CD4-positive, alpha-beta T cell treated with Interleukin-10 for 1 hour (primary cell): ENCODE data around the gene TMEM100.

Source experiments
- DNase-seq: peaks from one replicate; pipeline ENCODE4 v3.0.0-alpha.2; 2020

Gene TMEM100, protein sequence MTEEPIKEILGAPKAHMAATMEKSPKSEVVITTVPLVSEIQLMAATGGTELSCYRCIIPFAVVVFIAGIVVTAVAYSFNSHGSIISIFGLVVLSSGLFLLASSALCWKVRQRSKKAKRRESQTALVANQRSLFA

GRCh38 chr17:55722742-55723487, at the start of gene TMEM100:
Gene TMEM100 (minus strand): TSS chr17:55722864. CDS start chr17:55721070, 1,794 bp downstream.
- DNase-seq = no peak

DNA sequence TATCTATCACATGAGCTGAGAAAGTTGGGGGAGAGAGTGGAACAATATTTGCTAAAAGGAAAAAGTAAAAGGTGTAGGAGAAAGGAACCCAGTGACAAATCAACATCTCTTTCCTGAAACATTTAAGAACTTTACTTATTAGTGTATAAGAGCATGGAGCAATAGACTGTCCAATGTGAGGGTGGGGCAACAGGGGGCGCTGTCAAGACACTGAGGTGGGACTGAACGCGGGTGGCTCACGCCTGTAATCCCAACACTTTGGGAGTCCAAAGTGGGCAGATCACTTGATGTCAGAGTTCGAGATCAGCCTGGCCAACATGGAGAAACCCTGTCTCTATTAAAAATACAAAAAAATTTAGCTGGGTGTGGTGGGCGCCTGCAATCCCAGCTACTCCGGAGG, 49.4 kb upstream of the TMEM100 start:
- DNase-seq = no peak

DNA sequence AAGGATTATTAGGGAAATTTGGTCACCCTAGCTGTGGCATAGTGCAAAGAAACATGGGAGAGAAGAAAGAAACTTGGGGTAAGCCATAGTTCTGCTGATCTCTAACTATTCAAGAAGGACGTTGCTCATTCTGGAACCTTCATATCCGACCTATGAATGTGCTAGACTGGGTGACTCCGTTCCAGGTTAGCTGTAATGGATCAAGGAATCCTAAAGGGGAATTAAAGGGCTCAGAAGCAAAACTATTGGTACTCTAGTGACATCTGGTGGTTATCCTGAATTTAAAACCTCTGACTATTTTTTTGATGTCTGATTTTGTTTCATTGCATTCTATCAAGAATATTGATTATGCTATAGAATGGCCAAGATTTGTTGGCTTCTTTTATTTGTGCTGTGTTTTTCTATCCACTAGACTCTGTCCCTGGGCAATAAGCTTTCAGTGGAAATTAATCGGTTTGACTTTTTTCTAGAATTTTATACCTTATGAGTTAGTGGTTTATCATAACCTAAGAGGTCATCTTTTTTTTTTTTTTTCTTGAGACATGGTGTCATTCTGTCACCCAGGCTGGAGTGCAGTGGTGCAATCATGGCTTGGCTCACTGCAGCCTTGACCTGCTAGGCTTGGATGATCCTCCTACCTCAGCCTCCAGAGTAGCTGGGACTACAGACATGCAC, 47.7 kb upstream of the TMEM100 start:
- peak; percentile 9 for DNase-seq

DNA sequence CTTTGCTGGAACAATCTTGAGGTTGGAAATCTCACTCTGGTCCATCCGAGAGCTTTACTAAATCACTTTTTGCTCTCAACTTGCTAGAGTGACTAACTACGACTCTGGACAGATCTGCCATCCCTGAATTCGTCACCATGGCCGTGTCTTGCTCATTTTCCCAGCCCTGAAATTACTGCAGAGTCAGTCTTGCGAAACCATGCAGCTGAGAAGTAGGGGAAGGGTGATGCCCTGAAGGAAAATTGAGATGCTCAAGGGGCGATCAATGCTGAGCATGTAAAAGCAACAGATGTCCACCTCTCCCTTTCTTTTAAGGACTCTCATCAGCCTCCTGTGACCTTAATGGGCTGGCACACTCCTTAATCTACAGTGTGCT, 46.9 kb upstream of the TMEM100 start:
- DNase-seq = no peak

DNA sequence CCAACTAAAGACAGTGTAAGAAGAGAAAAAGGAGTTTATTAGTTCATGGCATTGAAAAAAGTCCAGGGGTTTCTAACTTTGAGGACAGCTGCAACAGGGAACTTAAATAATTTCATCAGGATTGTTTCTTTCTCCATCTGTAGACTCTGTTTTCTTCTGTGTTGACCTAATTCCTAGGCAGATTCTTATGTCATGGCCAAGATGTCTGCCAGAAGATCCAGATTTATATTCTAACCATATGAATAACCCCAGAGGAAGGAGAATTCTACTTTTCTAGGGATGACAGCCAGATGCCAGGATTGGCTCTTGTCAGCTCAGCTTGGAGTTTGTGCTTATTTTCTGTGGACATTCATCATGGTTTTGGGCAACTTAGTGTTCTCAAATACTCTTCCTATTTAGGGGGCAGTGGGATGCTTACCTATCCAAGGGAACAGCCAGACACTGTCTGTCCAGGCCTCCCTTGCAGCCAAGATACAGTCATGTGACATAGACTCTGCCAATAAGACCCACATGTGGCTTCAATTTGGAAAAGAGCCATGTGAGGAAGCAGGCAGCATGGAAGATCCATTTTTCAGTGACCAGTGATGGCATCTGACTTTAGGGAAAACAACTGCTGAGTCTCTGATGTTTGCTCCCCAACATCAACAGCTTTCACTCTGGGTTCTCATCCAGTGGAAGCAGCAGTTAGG, 46.4 kb upstream of the TMEM100 start:
- no peak for DNase-seq

- DNase-seq = no peak
Measured at GRCh38 chr17:55765472-55765871, 42.8 kb upstream of the TMEM100 start.

GRCh38 chr17:55764610-55765009, 41.9 kb upstream of the TMEM100 start:
- no peak for DNase-seq

DNA sequence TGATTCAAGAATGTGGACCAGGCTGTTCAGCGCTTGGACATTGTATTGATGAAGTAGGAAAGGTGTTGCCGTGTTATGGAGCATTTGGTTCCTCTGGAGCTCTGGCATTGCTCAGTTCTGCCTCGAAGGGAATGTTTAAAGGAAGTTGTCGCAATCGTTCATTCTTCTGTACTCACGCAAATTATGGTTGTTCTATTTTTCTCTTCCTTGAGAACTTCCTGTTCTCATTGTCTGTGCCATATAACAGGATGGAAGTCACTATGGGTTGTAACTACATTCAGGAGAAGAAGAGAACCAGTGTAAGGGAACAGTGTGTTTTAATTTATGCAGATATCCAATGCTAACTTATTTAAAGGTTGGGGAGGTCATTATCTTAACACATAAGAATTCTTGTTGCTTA, 41.2 kb upstream of the TMEM100 start:
- no peak for DNase-seq

DNA sequence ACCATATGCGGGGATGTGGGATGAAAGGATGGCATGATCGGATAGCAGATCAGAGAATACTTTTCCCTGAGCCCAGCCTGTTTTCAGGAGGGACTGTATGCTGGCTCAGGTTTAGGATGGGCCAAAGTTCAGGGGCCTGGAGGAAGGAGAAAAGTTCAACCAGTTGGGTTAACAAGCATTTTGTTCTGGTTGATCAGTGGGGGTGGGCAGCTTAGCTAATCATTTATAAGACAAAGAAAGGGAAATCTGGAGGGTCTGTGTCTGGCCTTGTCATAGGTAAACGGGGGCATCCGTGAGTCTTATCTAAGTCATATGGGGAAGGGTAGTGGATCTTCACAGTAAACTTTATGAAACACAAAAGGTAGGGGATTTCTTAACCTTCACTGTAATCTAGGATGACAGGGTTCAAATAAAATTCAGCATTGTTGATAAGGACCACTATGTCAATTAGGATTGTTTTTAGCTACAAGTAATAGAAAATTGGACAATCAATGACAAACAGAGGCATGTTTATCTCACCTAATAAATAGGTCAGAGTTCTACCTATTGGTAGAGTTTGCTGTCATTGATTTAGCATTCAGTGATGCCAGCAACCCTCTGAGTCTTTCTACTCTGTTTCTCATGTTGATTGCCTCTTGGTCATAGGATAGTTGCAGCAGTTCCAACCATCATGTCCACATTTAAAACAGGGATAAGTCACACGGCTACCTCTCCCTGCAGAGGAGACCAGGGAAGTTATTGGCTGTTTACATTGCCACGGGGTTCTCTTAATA, 39.6 kb upstream of the TMEM100 start:
- no peak for DNase-seq

- no peak for DNase-seq
Measured at GRCh38 chr17:55760643-55761355, 38.1 kb upstream of the TMEM100 start.

GRCh38 chr17:55758171-55758570, 35.5 kb upstream of the TMEM100 start:
- DNase-seq = no peak

DNA sequence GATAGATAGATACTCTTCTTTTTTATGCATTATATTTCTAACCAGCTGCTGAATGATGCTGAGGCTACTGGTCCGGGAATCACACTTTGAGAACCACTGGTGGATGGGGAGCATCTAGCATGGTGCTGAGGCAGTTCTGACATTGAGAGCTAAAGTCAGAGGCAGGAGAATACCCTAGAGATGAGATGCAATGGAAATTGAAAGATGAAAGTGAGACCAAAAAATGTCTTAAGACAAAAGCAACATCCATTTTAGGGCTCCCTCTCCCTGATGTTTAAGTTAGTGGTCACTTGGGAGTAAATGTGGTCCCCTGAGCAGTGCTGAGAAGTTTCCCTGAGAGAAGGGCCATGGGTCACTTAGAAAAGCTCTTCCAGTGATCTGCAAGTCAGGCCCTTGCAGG, 35.0 kb upstream of the TMEM100 start:
- no peak for DNase-seq

DNA sequence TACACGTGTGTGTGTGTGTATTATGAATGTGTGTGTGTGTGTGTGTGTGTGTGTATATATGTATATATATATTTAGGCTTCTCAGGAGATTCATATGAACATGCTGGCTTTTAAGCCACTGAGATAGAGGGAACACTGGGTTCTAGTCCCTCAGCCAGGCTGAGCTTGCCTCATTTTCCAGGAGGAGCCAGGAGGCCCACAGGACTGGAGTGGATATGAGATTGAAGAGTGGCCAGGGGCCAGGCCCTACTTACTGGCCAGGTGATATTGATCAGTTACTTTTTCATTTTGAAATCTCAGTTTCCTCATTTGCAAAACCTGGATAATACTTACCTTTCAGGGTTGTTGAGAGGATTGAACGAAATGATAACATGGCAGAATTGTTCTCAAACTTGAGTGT, 34.0 kb upstream of the TMEM100 start:
- no peak for DNase-seq

DNA sequence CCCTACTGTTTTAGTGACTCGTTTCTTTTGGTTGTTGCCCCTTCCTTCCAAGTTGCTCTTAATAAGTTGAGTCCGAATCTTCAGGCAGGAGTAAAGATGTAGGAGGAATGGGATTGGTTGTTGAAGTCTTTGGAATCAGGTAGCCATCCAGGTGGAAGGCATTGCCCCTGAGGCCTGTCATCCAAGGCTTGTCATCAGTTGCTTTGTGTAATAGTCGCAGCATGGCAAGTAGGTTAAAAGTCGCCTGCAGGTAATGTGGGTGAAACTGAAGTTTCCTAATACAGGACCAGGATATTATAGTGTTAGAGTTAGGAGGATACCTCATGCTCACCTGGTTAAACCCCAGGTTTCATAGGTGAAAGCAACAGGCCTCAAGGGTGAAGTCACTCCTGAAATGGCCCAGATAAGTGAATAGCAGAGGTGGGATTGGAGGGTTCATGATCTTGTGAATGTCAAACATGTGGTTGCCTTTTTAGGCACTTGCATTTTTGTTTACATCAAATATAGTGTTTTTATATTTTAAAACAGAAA, 29.1 kb upstream of the TMEM100 start:
- DNase-seq = no peak

DNA sequence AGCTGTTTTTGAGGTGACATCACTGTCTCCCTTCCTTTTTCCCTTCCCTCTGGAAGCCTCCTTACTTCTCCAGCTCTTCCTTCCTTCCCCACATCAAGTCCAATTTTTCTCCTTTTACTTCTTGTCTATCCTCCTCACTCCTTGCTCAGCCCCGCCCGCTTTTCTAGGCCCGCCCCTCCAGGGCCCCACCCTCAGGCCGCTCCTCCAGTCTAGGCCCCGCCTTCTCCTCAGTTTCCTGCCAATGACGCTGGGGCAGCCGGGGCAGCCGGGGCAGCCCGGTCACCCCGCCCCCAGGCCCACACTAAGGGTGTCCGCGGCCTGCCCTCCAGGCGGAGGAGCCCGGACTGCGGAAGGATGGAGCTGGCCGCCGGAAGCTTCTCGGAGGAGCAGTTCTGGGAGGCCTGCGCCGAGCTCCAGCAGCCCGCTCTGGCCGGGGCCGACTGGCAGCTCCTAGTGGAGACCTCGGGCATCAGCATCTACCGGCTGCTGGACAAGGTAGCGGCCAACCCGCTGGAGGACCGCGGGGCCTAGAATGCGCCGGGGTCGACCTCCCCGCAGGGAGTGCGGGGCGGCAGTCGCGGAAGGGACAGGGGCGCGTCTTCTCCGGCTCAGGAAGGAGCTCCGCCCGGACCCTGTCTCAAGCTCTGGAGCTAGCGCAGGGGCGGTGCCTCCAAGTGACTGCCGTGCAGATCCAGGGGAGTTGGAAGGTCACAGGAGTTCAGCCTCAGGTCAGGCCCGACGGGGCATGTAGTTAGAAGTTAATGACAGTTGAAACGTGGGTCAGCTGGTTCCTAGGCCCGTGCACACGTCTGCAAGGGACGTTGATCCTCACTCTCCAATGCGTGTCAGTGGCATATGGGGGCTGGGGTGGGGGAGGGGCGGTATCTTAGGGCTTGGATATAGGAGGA, 28.3 kb upstream of the TMEM100 start, which contains the start of gene PCTP:
TSS of gene PCTP (plus strand) at position 302 of the 908 bp plus-strand sequence. CDS start at position 355, 53 bp downstream.
- DNase-seq = peak; percentile 85

- no peak for DNase-seq
Measured at GRCh38 chr17:55749985-55750384, 27.3 kb upstream of the TMEM100 start.

- DNase-seq = no peak
Measured at GRCh38 chr17:55748841-55749240, 26.2 kb upstream of the TMEM100 start.

DNA sequence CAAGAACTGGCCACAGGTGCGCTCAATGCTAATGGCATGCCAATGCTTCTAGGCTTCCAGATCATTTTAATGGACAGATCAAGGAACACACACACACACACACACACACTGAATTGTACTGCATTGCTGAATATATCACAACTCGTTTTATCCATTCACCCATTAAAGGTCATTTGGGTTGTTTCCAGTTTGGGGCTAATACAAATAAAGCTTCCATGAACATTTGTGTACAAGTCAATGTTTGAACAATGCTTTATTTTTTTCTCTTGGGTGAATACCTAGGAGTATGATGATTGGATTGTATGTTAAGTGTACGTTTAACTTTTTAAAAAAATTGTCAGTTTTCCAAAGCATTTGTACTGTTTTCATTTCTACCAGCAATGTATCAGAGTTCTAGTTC, 24.5 kb upstream of the TMEM100 start:
- no peak for DNase-seq

DNA sequence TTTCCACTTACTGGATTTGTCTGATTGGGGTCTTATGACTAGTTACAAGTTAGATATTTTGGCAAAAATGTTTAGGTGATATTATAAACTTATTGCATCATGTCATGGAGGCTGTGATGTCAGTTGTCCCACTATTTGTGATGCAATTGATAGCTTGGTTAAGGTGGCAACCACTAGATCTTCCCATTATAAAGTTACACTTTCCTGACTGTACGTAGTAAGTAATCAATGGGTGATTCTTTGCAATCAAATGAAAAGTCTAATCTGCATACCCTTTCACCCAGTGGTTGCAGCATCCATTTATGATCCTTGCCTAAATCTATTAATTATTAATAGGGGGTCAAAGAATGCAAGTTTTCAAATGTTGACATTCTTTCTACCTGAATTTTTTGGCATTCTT, 23.8 kb upstream of the TMEM100 start:
- DNase-seq = no peak

- no peak for DNase-seq
Measured at GRCh38 chr17:55745258-55745657, 22.6 kb upstream of the TMEM100 start.
